GM18505 (cell line): Measurements from ENCODE around the gene CKM.
"Not testable (repeated sequence)": the region's sequence is repeated elsewhere in the genome, so short reads cannot be mapped to it uniquely, and the experiment has no call there.

Experiments
- ATAC-seq: cut with Tn5 transposase; IDR thresholded peaks from one replicate; pipeline ENCODE4 v1.9.1; 2021; ENCODE audit not compliant: unreplicated experiment
- POLR2A ChIP-seq: IDR thresholded peaks from 4 replicates; pipeline ENCODE4 v1.6.1; 2011; ENCODE audit warnings: borderline replicate concordance; ENCODE audit not compliant: insufficient read depth, insufficient read length; ENCODE audit errors: extremely low read depth

The CKM gene

DNA sequence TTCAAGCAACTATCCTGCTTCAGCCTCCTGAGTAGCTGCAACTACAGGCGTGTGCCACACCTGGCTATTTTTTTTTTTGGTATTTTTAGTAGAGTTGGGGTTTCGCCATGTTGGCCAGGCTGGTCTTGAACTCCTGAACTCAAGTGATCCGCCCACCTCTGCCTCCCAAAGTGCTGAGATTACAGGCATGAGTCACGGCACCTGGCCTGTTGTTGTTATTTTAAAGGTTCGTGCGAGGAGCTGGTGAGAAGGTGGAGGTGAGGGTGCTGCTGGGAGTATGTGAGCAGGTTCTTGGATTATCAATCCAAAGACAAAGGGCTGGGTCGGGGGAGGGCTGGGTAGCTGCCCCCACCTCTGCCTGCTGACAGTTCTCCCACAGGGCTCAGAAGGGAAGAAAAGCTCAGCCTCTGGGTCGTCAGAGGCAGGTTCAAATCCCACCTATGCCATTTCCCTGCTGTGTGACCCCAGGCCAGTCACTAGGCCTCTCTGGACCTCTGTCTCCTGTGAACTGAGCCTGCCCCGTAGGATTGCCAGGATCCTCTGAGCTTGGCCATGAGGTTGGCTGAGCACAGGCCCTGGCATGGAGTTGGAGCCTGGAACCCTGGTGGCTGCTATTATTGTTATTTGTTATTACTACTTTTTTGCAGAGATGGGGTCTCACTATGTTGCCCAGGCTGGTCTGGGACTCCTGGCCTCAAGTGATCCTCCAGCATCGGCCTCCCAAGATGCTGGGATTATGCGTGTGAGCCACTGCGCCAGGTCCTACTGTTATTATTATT is 1.5 kb downstream of the CKM start:
- no peak for TF ChIP-seq POLR2A
- no peak for ATAC-seq

DNA sequence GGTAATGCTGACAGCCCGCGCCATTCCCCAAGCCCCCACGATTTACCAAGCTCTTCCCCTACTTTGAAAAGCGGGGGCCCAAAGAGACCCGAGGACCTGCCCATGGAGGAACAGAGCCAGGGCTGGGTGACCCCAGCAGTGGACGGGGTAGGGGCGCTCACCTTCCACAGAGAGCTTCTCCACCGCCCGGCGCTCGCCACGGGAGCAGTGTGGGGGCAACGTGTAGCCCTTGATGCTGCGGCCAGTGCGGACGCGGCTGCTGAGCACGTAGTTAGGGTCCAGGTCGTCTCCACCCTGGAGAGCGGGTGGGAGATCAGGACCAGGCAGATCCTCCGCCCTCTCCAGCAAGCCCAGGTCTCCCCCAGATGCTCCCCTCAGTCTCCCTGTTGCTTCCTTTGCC is 7.4 kb downstream of the CKM start:
- no peak for TF ChIP-seq POLR2A
- no peak for ATAC-seq

DNA sequence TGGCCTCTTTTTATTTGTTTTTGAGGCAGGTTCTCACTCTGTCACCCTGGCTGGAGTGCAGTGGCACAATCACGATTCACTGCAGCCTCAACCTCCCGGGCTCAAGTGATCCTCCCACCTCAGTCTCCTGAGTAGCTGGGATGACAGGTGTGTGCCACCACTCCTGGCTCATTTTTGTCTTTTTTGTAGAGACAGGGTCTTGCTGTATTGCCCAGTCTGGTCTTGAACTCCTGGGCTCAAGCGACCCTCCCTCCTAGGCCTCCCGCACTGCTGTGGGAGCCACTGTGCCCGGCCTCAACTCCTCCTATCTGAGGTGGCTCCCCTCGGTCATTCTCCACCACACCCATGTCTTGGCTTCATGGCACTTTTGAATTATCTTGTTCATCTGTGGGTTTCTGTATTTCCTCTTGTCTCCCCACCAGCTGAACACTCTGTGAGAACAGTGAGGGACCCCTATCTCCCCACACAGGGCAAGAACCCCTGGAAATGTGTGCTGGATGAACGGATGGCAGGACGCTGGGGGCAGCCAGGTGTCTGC is 7.9 kb downstream of the CKM start:
- no peak for TF ChIP-seq POLR2A
- no peak for ATAC-seq

DNA sequence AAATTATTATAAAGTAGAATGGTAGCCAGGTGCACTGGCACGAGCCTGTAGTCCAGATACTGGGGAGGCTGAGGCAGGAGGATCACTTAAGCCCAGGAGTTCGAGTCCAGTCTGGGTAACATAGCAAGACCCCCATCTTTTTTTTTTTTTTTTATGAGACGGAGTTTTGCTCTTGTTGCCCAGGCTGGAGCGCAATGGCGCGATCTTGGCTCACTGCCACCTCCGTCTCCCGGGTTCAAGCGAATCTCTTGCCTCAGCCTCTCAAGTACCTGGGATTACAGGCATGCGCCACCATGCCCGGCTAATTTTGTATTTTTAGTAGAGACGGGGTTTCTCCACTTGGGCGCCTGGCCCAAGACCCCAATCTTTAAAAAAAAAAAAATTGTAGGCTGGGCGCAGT is 10.4 kb downstream of the CKM start:
- not testable (repeated sequence) for ATAC-seq

DNA sequence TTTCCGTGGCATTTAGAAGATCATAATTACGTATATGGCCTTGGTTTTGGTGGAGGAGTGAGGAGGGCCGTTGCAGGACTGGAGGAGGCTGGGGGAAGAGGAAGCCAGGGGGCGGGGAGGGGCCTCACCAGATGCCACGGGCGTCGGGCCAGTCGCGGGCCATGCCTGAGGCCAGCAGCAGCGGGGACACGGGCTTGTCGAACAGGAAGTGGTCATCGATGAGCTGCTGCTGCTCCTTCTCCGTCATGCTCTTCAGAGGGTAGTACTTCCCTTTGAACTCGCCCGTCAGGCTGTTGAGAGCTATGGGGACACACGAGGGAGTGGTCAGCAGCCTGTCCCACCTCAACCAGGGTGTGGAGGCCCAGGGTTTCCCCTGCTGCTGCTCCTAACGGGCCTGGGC is 11.1 kb downstream of the CKM start:
- no peak for ATAC-seq
- no peak for TF ChIP-seq POLR2A

DNA sequence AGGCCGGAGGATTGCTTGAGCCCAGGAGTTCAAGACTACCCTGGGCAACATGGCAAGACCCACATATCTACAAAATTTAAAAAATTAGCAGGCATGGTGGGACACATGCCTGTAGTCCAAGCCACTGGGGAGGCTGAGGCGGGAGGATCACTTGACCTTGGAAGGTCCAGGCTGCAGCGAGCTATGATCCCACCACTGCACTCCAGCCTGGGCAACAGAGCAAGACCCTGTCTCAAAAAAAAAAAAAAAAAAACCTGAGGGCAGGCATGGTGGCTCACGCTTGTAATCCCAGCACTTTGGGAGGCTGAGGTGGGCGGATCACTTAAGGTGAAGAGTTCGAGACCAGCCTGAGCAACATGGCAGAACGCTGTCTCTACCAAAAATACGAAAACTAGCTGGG is 13.4 kb downstream of the CKM start:
- not testable (repeated sequence) for ATAC-seq

DNA sequence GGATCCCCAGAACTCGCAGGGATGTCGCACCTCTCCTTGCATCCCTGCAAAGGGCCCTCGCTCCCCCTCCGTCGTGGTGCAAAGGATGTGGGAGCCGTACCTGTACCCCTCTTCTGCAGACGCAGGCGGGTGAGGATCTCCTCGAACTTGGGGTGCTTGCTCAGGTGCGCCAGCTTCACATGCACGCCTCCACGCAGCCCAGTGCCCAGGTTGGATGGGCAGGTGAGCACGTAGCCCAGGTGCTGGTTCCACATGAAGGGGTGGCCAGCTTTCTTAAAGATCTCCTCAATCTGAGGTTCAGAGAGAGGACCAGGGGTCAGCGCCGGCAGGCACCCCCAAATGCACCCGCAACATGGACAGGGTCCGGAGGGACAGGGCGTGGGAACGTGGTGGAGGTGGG is 15.3 kb downstream of the CKM start:
- no peak for ATAC-seq
- no peak for TF ChIP-seq POLR2A

DNA sequence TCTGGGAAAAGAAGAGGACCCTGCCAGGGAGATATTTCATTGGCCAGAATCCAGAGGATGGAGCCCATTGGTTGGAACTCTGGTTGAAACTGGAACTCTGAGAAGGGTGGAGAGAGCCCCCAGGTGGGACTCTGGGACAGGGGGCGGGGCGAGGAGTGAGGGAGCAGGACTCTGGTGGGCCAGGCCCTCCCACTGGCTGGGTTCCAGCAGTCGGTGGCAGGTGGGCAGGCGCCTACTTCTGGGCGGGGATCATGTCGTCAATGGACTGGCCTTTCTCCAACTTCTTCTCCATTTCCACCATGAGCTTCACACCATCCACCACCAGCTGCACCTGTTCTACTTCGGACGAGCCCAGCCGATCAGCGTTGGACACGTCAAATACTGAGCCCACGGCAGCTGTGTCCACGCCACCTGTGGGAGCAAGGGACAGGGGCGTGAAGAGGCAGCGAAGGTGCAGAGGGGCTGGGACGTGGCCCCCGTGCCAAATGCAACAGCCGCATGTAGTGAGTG is 16.1 kb downstream of the CKM start:
- TF ChIP-seq POLR2A: no peak
- no peak for ATAC-seq

DNA sequence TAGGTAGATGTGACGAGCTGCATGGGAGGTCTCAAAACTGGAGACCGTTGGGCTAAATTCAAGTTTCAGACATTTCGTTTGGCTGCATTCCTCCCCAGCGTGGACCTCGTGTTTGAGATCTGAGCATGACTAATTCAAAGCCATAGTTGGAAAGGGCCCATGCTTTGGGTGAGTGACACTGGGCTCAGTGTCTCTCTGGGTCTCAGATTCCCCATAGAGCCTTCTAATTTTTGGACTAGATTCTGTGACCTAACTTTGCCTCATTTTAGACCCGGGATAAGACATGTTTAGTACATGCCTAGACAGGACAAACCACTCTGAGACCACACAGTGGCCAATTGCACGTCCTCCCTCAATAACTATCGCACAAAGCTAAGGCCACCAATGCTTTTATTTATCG is 16.6 kb downstream of the CKM start:
- ATAC-seq: no peak

DNA sequence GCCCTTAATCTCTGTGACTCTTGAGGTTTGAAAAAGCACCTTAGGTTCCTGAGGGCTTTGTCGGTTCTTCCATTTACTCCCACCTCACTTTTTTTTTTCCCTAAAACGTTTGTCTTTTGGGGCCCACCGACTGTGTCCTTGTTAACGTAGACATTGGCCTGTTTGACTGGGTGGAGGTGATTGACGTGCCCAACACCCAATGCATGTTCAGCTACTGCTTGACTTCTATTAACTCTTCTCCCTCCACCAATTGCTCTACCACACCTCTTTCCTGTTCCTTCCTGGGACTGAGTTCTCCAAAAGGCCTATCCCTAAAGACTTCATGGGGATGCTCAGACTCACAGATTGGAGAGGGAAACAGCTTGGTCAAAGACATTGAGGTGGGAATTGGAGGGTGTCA is 17.3 kb downstream of the CKM start:
- no peak for TF ChIP-seq POLR2A
- ATAC-seq: no peak

More for the DNA sequence above, 16.6 kb downstream of the CKM start:
- no peak for TF ChIP-seq POLR2A

DNA sequence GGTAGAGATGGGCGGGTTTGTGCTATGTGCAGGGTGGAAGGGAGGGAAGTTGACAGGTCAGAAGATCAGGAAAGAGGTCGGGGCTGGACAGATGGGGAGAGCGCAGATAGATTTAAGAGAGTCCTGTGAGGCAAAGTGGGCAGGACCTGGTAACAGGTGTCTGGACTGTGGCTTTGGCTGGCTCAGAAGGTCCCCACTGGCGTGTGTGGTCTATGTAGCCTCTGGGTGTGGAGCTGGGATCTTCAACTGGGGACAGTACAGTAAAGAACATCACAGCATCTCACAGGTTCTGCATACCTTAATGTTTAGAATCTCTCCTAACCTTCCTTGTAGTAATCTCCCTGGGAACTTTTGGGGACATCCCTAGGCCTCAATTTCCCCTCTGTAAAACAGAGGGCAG is 17.7 kb downstream of the CKM start:
- TF ChIP-seq POLR2A: no peak

DNA sequence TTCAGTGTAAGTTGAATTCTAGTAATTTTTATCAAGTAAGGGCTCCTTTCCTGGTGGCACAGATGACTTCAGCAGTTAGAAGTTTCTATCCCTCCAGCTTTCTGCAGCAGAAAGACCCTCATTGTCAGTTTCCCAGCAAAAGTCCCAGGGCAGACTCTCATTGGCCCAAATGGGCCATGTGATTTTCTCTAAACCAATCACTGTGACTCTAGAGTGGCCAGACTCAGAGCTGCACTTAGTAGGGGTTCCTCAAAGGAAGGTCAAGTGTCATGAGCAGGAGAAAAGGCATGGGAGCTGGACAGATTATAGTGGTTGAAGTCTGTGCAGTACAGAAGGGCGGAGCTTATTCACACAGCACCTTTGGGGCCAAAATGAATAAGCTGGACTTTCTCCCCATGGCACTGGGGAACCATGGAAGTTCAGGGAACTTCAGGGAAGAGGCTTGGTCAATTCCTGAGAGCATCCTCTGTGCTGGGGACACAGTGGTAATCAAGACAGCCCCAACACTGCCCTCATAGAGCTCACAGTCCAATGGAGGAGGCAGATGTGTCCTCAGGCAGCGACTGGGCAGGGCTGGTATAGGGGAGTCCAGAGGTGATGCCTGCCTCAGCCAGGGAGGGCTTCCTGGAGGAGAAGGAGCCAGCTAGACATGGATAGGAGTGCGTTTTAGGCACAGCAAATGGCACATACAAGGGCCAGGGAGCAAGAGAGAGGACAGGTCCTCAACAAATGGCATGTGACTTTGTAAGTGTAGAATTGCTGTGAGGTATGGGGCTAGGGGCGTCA is 18.3 kb downstream of the CKM start:
- no peak for ATAC-seq
- no peak for TF ChIP-seq POLR2A

More for the DNA sequence above, 17.7 kb downstream of the CKM start:
- ATAC-seq: no peak

DNA sequence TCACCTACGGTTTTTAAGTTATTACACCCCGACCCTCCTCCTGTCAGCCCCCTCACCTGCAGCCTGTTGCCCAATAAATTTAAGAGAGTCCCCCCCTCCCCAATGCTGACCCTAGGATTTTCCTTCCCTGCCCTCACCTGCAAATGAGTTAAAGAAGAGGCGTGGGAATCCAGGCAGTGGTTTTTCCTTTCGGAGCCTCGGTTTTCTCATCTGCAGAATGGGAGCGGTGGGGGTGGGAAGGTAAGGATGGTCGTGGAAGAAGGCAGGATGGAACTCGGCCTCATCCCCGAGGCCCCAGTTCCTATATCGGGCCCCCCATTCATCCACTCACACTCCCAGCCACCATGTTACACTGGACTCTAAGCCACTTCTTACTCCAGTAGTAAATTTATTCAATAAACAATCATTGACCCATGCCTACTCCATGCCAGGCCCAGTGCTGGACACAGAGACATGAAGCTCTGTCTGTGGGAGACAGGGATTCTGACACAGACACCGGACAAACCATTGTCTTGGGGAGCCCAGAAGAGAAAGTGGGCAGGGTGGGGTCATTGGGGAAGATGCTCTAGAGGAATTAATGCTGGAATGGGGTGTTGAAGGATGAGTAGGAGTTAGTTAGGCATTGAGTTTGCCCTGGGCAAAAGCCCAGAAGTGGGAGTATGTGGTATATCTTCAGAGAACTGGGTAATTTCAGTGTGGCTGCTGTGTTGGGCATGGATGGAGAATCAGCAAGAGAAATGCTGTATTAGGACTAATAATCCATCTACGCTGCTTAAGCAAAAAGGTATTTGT is 19.2 kb downstream of the CKM start:
- ATAC-seq: no peak
- TF ChIP-seq POLR2A: no peak
